ENCODE data around the gene NLRC5.
"Not testable (repeated sequence)": the region's sequence is repeated elsewhere in the genome, so short reads cannot be mapped to it uniquely, and the experiment has no call there.

Gene NLRC5

GRCh38 chr16:56984639-56985038 is 4.7 kb upstream of the NLRC5 start:
- DNase-seq: no peak

- DNase-seq: peak; percentile 39
Observed at GRCh38 chr16:56985288-56985961, 3.9 kb upstream of the NLRC5 start.

- no peak for DNase-seq
Observed at GRCh38 chr16:56985962-56986360, 3.4 kb upstream of the NLRC5 start.

- no peak for DNase-seq
Observed at GRCh38 chr16:56986361-56986760, 3.0 kb upstream of the NLRC5 start.

GRCh38 chr16:56986908-56987307 is 2.4 kb upstream of the NLRC5 start:
- not testable (repeated sequence) for DNase-seq

GRCh38 chr16:56987692-56988091 is 1.7 kb upstream of the NLRC5 start:
- DNase-seq: no peak

GRCh38 chr16:56988161-56988947 is 1.0 kb upstream of the NLRC5 start:
- DNase-seq: no peak

GRCh38 chr16:56989988-56990387 is 631 bp downstream of the NLRC5 start:
- DNase-seq: no peak

GRCh38 chr16:56990407-56991286 is 1.3 kb downstream of the NLRC5 start:
- DNase-seq: no peak

GRCh38 chr16:56992431-56992830 is 3.1 kb downstream of the NLRC5 start:
- not testable (repeated sequence) for DNase-seq

GRCh38 chr16:56993204-56993603 is 3.8 kb downstream of the NLRC5 start:
- no peak for DNase-seq

- no peak for DNase-seq
Observed at GRCh38 chr16:56994311-56994710, 5.0 kb downstream of the NLRC5 start.

GRCh38 chr16:56995136-56995805 is 5.9 kb downstream of the NLRC5 start:
- no peak for DNase-seq

- no peak for DNase-seq
Observed at GRCh38 chr16:56997264-56997663, 7.9 kb downstream of the NLRC5 start.

- no peak for DNase-seq
Observed at GRCh38 chr16:56997931-56998330, 8.6 kb downstream of the NLRC5 start.

- DNase-seq: no peak
Observed at GRCh38 chr16:56998352-56998751, 9.0 kb downstream of the NLRC5 start.

GRCh38 chr16:56998861-56999260 is 9.5 kb downstream of the NLRC5 start:
- DNase-seq: no peak

GRCh38 chr16:56999409-57000270 is 10.3 kb downstream of the NLRC5 start:
- peak; percentile 47 for DNase-seq

GRCh38 chr16:57000271-57001025 is 11.1 kb downstream of the NLRC5 start:
- DNase-seq: no peak

GRCh38 chr16:57001026-57001679 is 11.8 kb downstream of the NLRC5 start:
- DNase-seq: no peak
